GM23338 (cell line): Measurements from ENCODE around the gene PRPS2. TPM values are rescaled to one million over a fixed set of nuclear protein-coding genes. Genes with fewer than 3 reads are reported as not detected.

ENCODE experiments used
- ATAC-seq: fragments of 200-7000 bp; cut with Tn5 transposase; 3 replicates; pipeline ENCODE4 v1.9.1; 2020
- DNase-seq: peaks from one replicate; pipeline ENCODE4 v3.0.0-alpha.2; 2015; ENCODE audit warnings: low spot score
- H2AFZ ChIP-seq: fragments of 200-600 bp; sonication (generic); 2 replicates; pipeline ENCODE4 v1.8.0; 2016; ENCODE audit warnings: antibody characterized with exemption, mild to moderate bottlenecking, moderate library complexity
- H3F3A ChIP-seq: fragments of 200-600 bp; sonication (generic); replicated peaks from 2 replicates; pipeline ENCODE4 v1.8.0; 2017; ENCODE audit warnings: antibody characterized with exemption, mixed run types, low read depth
- H3K27ac ChIP-seq: fragments of 200-600 bp; sonication (generic); 2 replicates; pipeline ENCODE4 v1.6.1; 2016; ENCODE audit warnings: low read depth
- H3K27me3 ChIP-seq: fragments of 200-600 bp; sonication (generic); 2 replicates; pipeline ENCODE4 v1.8.0; 2016; ENCODE audit warnings: mild to moderate bottlenecking, mixed run types, moderate library complexity; ENCODE audit not compliant: insufficient read depth
- H3K36me3 ChIP-seq: fragments of 200-600 bp; sonication (generic); 2 replicates; pipeline ENCODE4 v1.8.0; 2016; ENCODE audit warnings: mild to moderate bottlenecking; ENCODE audit not compliant: insufficient read depth
- H3K4me1 ChIP-seq: fragments of 200-600 bp; sonication (generic); 2 replicates; pipeline ENCODE4 v1.8.0; 2016; ENCODE audit warnings: mild to moderate bottlenecking, moderate library complexity; ENCODE audit not compliant: insufficient read depth
- H3K4me2 ChIP-seq: fragments of 200-600 bp; sonication (generic); 2 replicates; pipeline ENCODE4 v1.7.1; 2017; ENCODE audit warnings: mixed run types
- H3K4me3 ChIP-seq: fragments of 200-600 bp; sonication (generic); 2 replicates; pipeline ENCODE4 v1.6.1; 2016; ENCODE audit warnings: mixed run types
- H3K79me2 ChIP-seq: fragments of 200-600 bp; sonication (generic); replicated peaks from 2 replicates; pipeline ENCODE4 v1.8.0; 2017; ENCODE audit warnings: mild to moderate bottlenecking; ENCODE audit not compliant: insufficient read depth
- H3K9me2 ChIP-seq: fragments of 200-600 bp; sonication (generic); 2 replicates; pipeline ENCODE4 v1.8.0; 2017; ENCODE audit not compliant: insufficient read depth
- H4K20me1 ChIP-seq: fragments of 200-600 bp; sonication (generic); replicated peaks from 2 replicates; pipeline ENCODE4 v1.8.0; 2017; ENCODE audit warnings: mild to moderate bottlenecking; ENCODE audit not compliant: insufficient read depth
- H3K27ac Mint-ChIP-seq: 2 replicates; pipeline ENCODE4 v1.8.0; 2020; ENCODE audit warnings: inconsistent platforms, mild to moderate bottlenecking, moderate library complexity, mixed read lengths
- H3K27me3 Mint-ChIP-seq: 3 replicates; pipeline ENCODE4 v1.8.0; 2022; ENCODE audit warnings: low read depth, mild to moderate bottlenecking, moderate library complexity, mixed read lengths, inconsistent platforms; ENCODE audit not compliant: insufficient read depth, poor library complexity
- H3K36me3 Mint-ChIP-seq: 3 replicates; pipeline ENCODE4 v1.8.0; 2021; ENCODE audit warnings: low read depth, mild to moderate bottlenecking, inconsistent platforms, moderate library complexity, mixed read lengths
- H3K4me1 Mint-ChIP-seq: 3 replicates; pipeline ENCODE4 v1.8.0; 2020; ENCODE audit warnings: mild to moderate bottlenecking, inconsistent platforms, mixed read lengths
- H3K4me3 Mint-ChIP-seq: 3 replicates; pipeline ENCODE4 v1.8.0; 2021; ENCODE audit warnings: moderate library complexity, mild to moderate bottlenecking, inconsistent platforms, mixed read lengths
- H3K9me3 Mint-ChIP-seq: 3 replicates; pipeline ENCODE4 v1.8.0; 2020; ENCODE audit warnings: moderate library complexity, mild to moderate bottlenecking, inconsistent platforms, mixed read lengths
- EZH2 ChIP-seq: fragments of 200-600 bp; sonication (generic); IDR thresholded peaks from one replicate; pipeline ENCODE4 v1.8.0; 2017; ENCODE audit warnings: antibody characterized with exemption, mild to moderate bottlenecking, low read depth; ENCODE audit not compliant: unreplicated experiment
- JUNB ChIP-seq: IDR thresholded peaks from one replicate; pipeline ENCODE4 v1.6.1; 2016; ENCODE audit warnings: antibody characterized with exemption; ENCODE audit not compliant: unreplicated experiment
- NANOG ChIP-seq: IDR thresholded peaks from 2 replicates; pipeline ENCODE4 v1.6.1; 2016; ENCODE audit warnings: antibody characterized with exemption, borderline replicate concordance
- POLR2AphosphoS5 ChIP-seq: IDR thresholded peaks from 2 replicates; pipeline ENCODE4 v1.6.1; 2016; ENCODE audit warnings: antibody characterized with exemption, low read depth
- polyA plus RNA-seq: library from polyadenylated mRNA; unstranded; fragments of >200 nt; fragmentation: Nextera tagmentation; extraction: Ambion mirVana; gene quantifications from 2 replicates; pipeline ENCODE4 v1.2.1, GENCODE V29; 2016
- total RNA-seq: library from RNA; depleted of rRNA; stranded (reverse); fragments of >200 nt; shearing (Covaris generic); gene quantifications from 2 replicates; pipeline ENCODE4 v1.2.3, GENCODE V29; 2014
- TF ChIP-seq, protein P1 (sequence below), 2 experiments: fragments of 200-600 bp in 1 of 2; sonication (generic) in 1 of 2; conservative IDR thresholded peaks; 2 replicates each; pipeline versions ENCODE4 v1.5.1 to v1.6.1; 2016 to 2017; ENCODE audit warnings: antibody characterized with exemption in 2 of 2, low read depth in 2 of 2, mild to moderate bottlenecking in 2 of 2, moderate library complexity in 1 of 2
- TF ChIP-seq, protein P2 (sequence below): IDR thresholded peaks from 2 replicates; pipeline ENCODE4 v1.6.1; 2016; ENCODE audit warnings: antibody characterized with exemption
- TF ChIP-seq, protein P3 (sequence below): IDR thresholded peaks from one replicate; pipeline ENCODE4 v1.6.1; 2018; ENCODE audit warnings: antibody characterized with exemption; ENCODE audit not compliant: unreplicated experiment
- TF ChIP-seq, protein P4 (sequence below): fragments of 250-450 bp; sonication (Bioruptor Pico); IDR thresholded peaks from 2 replicates; pipeline ENCODE4 v1.5.0; 2020; ENCODE audit warnings: mild to moderate bottlenecking, moderate library complexity

PRPS2 gene
- total and polyA plus RNA-seq, 2 experiments from 2014 or later, result 46.4 to 49.3 TPM

DNA sequence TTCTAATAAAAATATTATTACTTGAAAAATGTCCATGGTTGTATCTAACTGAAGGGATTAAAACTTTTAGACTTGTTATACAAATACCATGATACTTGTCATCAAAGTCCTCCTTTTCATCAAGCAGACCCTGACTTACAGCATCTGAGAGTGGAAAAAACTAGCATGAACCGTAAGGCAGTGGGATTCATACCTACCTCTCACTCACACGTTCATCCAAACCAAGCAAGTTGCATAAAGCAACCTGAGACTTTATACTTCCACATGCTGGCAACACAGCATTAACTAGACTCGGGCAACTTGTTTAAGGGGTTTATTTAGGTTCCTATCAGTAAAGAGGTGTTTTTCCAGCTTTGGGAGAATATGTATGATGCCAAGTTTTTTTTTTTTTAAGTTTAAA is 53.1 kb downstream of the PRPS2 start:
- H3K79me2 ChIP-seq, result no peaks in the 10 kb centered on the region
- H3K4me1 Mint-ChIP-seq, result peaks cover 6% of the 10 kb centered on the region; the same call in 2 of the 3 replicates
- no peaks in the 10 kb centered on the region for H3K9me3 Mint-ChIP-seq
- TF ChIP-seq EZH2 (no peak), NANOG (no peak), JUNB (no peak), POLR2AphosphoS5 (no peak)
- TF ChIP-seq, protein P1, sequence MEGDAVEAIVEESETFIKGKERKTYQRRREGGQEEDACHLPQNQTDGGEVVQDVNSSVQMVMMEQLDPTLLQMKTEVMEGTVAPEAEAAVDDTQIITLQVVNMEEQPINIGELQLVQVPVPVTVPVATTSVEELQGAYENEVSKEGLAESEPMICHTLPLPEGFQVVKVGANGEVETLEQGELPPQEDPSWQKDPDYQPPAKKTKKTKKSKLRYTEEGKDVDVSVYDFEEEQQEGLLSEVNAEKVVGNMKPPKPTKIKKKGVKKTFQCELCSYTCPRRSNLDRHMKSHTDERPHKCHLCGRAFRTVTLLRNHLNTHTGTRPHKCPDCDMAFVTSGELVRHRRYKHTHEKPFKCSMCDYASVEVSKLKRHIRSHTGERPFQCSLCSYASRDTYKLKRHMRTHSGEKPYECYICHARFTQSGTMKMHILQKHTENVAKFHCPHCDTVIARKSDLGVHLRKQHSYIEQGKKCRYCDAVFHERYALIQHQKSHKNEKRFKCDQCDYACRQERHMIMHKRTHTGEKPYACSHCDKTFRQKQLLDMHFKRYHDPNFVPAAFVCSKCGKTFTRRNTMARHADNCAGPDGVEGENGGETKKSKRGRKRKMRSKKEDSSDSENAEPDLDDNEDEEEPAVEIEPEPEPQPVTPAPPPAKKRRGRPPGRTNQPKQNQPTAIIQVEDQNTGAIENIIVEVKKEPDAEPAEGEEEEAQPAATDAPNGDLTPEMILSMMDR (conservative IDR thresholded peaks at IDR 0.05; ENCODE audit: low read depth in 2 of 2), result no peak
- TF ChIP-seq, protein P2, sequence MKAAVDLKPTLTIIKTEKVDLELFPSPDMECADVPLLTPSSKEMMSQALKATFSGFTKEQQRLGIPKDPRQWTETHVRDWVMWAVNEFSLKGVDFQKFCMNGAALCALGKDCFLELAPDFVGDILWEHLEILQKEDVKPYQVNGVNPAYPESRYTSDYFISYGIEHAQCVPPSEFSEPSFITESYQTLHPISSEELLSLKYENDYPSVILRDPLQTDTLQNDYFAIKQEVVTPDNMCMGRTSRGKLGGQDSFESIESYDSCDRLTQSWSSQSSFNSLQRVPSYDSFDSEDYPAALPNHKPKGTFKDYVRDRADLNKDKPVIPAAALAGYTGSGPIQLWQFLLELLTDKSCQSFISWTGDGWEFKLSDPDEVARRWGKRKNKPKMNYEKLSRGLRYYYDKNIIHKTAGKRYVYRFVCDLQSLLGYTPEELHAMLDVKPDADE, result no peak
- no peaks in the 10 kb centered on the region for H3K36me3 ChIP-seq
- no peak overlapping the region for H3K27ac Mint-ChIP-seq
- ATAC-seq (no peak), DNase-seq (no peak)
- no peaks in the 10 kb centered on the region for H4K20me1 ChIP-seq
- no peaks in the 10 kb centered on the region for H3F3A ChIP-seq
- H3K27ac ChIP-seq, result no peak overlapping the region
- H3K27me3 Mint-ChIP-seq, result no peaks in the 10 kb centered on the region
- H3K4me1 ChIP-seq, result peaks cover 7% of the 10 kb centered on the region; the same call in 1 of the 2 replicates
- H3K4me3 ChIP-seq, result no peak overlapping the region
- H3K9me2 ChIP-seq, result no peaks in the 10 kb centered on the region
- H3K36me3 Mint-ChIP-seq, result no peaks in the 10 kb centered on the region
- no peak overlapping the region for H3K4me3 Mint-ChIP-seq
- H3K27me3 ChIP-seq, result no peaks in the 10 kb centered on the region
- H2AFZ ChIP-seq, result no peak overlapping the region
- H3K4me2 ChIP-seq, result no peak overlapping the region

DNA sequence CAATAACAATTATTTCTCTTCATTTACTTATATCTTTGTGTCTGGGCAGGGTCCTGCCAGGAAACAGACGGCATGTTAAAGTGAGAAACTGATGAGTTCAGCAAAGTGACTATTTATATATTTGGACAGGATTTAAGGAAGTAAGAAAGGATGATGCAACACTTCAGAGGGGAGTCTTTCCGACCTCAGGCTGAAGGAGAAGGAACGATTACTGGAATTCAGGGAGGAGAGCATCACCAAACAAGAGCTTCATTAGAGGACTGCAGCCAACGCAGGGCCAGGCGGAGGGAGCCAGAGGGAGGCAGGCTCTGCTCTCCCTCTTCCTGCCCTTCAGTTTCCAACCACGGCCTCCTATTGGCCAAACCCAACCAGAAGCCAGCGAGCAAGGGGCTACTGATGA is 74.1 kb downstream of the PRPS2 start:
- no peaks in the 10 kb centered on the region for H3K79me2 ChIP-seq
- DNase-seq (no peak), ATAC-seq (no peak)
- H4K20me1 ChIP-seq, result no peaks in the 10 kb centered on the region
- no peaks in the 10 kb centered on the region for H3K27me3 ChIP-seq
- H3K4me3 ChIP-seq, result no peak overlapping the region
- no peaks in the 10 kb centered on the region for H3K9me2 ChIP-seq
- no peaks in the 10 kb centered on the region for H3K27me3 Mint-ChIP-seq
- no peaks in the 10 kb centered on the region for H3K4me1 ChIP-seq
- no peak overlapping the region for H3K4me3 Mint-ChIP-seq
- H3K27ac ChIP-seq, result no peak overlapping the region
- no peak overlapping the region for H3K4me2 ChIP-seq
- peaks cover 4% of the 10 kb centered on the region; the same call in 2 of the 3 replicates for H3K4me1 Mint-ChIP-seq
- no peak overlapping the region for H3K27ac Mint-ChIP-seq
- no peak overlapping the region for H2AFZ ChIP-seq
- H3K36me3 Mint-ChIP-seq, result no peaks in the 10 kb centered on the region
- H3K36me3 ChIP-seq, result no peaks in the 10 kb centered on the region
- H3F3A ChIP-seq, result no peaks in the 10 kb centered on the region
- H3K9me3 Mint-ChIP-seq, result peaks cover 29% of the 10 kb centered on the region; the same call in 2 of the 3 replicates
- TF ChIP-seq JUNB (no peak), NANOG (no peak), EZH2 (no peak)
- TF ChIP-seq, protein P3, sequence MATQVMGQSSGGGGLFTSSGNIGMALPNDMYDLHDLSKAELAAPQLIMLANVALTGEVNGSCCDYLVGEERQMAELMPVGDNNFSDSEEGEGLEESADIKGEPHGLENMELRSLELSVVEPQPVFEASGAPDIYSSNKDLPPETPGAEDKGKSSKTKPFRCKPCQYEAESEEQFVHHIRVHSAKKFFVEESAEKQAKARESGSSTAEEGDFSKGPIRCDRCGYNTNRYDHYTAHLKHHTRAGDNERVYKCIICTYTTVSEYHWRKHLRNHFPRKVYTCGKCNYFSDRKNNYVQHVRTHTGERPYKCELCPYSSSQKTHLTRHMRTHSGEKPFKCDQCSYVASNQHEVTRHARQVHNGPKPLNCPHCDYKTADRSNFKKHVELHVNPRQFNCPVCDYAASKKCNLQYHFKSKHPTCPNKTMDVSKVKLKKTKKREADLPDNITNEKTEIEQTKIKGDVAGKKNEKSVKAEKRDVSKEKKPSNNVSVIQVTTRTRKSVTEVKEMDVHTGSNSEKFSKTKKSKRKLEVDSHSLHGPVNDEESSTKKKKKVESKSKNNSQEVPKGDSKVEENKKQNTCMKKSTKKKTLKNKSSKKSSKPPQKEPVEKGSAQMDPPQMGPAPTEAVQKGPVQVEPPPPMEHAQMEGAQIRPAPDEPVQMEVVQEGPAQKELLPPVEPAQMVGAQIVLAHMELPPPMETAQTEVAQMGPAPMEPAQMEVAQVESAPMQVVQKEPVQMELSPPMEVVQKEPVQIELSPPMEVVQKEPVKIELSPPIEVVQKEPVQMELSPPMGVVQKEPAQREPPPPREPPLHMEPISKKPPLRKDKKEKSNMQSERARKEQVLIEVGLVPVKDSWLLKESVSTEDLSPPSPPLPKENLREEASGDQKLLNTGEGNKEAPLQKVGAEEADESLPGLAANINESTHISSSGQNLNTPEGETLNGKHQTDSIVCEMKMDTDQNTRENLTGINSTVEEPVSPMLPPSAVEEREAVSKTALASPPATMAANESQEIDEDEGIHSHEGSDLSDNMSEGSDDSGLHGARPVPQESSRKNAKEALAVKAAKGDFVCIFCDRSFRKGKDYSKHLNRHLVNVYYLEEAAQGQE, result no peak
- TF ChIP-seq, protein P4, sequence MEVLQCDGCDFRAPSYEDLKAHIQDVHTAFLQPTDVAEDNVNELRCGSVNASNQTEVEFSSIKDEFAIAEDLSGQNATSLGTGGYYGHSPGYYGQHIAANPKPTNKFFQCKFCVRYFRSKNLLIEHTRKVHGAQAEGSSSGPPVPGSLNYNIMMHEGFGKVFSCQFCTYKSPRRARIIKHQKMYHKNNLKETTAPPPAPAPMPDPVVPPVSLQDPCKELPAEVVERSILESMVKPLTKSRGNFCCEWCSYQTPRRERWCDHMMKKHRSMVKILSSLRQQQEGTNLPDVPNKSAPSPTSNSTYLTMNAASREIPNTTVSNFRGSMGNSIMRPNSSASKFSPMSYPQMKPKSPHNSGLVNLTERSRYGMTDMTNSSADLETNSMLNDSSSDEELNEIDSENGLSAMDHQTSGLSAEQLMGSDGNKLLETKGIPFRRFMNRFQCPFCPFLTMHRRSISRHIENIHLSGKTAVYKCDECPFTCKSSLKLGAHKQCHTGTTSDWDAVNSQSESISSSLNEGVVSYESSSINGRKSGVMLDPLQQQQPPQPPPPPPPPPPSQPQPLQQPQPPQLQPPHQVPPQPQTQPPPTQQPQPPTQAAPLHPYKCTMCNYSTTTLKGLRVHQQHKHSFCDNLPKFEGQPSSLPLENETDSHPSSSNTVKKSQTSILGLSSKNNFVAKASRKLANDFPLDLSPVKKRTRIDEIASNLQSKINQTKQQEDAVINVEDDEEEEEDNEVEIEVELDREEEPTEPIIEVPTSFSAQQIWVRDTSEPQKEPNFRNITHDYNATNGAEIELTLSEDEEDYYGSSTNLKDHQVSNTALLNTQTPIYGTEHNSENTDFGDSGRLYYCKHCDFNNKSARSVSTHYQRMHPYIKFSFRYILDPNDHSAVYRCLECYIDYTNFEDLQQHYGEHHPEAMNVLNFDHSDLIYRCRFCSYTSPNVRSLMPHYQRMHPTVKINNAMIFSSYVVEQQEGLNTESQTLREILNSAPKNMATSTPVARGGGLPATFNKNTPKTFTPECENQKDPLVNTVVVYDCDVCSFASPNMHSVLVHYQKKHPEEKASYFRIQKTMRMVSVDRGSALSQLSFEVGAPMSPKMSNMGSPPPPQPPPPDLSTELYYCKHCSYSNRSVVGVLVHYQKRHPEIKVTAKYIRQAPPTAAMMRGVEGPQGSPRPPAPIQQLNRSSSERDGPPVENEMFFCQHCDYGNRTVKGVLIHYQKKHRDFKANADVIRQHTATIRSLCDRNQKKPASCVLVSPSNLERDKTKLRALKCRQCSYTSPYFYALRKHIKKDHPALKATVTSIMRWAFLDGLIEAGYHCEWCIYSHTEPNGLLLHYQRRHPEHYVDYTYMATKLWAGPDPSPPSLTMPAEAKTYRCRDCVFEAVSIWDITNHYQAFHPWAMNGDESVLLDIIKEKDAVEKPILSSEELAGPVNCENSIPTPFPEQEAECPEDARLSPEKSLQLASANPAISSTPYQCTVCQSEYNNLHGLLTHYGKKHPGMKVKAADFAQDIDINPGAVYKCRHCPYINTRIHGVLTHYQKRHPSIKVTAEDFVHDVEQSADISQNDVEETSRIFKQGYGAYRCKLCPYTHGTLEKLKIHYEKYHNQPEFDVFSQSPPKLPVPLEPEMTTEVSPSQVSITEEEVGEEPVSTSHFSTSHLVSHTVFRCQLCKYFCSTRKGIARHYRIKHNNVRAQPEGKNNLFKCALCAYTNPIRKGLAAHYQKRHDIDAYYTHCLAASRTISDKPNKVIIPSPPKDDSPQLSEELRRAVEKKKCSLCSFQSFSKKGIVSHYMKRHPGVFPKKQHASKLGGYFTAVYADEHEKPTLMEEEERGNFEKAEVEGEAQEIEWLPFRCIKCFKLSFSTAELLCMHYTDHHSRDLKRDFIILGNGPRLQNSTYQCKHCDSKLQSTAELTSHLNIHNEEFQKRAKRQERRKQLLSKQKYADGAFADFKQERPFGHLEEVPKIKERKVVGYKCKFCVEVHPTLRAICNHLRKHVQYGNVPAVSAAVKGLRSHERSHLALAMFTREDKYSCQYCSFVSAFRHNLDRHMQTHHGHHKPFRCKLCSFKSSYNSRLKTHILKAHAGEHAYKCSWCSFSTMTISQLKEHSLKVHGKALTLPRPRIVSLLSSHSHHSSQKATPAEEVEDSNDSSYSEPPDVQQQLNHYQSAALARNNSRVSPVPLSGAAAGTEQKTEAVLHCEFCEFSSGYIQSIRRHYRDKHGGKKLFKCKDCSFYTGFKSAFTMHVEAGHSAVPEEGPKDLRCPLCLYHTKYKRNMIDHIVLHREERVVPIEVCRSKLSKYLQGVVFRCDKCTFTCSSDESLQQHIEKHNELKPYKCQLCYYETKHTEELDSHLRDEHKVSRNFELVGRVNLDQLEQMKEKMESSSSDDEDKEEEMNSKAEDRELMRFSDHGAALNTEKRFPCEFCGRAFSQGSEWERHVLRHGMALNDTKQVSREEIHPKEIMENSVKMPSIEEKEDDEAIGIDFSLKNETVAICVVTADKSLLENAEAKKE (CRISPR knock-in tag), result no peak
